Posterior vena cava (tissue), 2 donors: ENCODE results near the gene OPTN. TPM values are rescaled to one million over a fixed set of nuclear protein-coding genes. Genes with fewer than 3 reads are reported as not detected.
"Not testable (repeated sequence)": the region's sequence is repeated elsewhere in the genome, so short reads cannot be mapped to it uniquely, and the experiment has no call there.

Experiments
- DNase-seq: peaks from one replicate; pipeline ENCODE4 v3.0.0-alpha.2; 2020; ENCODE audit warnings: low spot score
- intact Hi-C, 2 donors: fragments of 100-400 bp; cut with DNase I; formaldehyde crosslinking; loops; one replicate each; pipeline versions ENCODE4 v1.14.1 to v1.14.2; 2022 to 2023
- total RNA-seq, 2 donors: library from RNA; stranded (reverse); fragmentation: NEBNext Ultra II Directional; extraction: Animal tissue kit (Norgen Biotek cat#: 25700); gene quantifications; one replicate each; pipeline ENCODE4 v1.2.1, GENCODE V29; 2021
- donor health status: DM: yes; HTN: yes; CAD: no.
- donor health status: DM: yes; HTN: yes; CAD: no.

OPTN gene
- total RNA-seq, 2 donors from 2014 or later: 71.2 to 99.2 TPM

DNA sequence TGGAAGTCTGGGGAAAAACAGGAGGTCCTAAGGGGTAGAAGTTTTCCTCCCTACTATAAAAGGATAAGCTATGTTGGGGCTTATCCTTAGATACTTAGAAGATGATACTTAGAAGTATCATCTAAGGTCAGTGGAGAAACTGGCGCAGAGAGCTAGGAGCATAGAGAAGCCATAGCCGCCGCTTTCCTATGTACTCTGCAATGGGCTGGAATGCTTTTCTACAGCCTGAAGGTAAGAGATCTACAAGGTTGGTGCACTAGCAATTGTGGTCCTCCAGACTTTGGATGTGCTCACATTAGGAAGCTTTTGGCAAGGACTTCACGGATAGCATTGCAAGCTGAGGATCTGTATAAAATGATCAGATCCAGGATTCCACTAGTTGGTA, 12.4 kb upstream of the OPTN start:
- intact Hi-C loops: no loop called here

DNA sequence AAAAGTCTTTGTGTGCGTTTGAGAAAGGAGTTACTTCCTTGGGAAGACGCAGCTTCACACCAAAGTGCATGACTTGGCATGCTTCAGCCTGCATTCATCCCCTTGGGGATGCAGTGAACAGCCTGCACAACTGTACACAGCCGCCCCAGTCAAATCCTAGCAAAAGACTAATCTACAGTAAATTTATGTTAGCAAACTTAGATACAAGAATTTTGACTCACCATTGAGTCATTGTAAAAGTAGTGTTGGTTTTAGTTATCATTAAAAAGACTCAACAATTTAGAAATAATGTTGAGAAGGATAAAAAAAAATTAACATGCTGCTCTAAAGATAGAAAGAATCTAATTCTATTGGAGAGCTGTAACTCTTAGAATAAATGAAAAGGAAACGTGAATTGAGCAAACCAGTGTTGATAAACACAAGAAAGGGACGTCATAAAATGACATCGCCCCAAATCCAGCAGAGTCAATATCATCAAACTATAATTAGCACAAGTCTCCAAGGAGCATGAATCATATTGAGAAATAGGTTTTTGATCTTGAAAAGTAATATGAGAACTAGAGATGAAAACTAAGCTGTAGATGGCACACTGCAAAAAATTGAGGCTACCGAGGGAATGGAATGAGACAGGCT, 11.9 kb upstream of the OPTN start:
- intact Hi-C loops: no loop called here
- DNase-seq: no peak

More for the DNA sequence above, 12.4 kb upstream of the OPTN start:
- no peak for DNase-seq

DNA sequence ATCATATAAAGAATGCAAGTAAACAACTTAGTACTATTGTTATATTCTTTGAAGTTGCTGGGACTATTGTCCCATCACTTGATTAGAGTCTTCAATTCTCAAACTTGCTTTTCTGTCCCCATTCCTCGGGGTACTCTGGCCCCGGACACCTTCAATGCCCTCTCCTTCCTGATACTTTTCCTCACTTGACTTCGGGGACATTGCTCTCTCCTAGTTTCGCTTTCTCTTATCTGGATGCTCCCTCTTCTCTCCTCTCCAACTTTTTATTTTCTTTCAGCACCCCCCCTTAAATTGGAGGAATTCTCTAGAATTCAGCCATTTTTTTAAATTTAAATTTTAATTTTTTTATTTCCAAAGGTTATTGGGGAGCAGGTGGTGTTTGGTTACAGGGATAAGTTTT, 10.6 kb upstream of the OPTN start:
- intact Hi-C loops: no loop called here
- DNase-seq: no peak

DNA sequence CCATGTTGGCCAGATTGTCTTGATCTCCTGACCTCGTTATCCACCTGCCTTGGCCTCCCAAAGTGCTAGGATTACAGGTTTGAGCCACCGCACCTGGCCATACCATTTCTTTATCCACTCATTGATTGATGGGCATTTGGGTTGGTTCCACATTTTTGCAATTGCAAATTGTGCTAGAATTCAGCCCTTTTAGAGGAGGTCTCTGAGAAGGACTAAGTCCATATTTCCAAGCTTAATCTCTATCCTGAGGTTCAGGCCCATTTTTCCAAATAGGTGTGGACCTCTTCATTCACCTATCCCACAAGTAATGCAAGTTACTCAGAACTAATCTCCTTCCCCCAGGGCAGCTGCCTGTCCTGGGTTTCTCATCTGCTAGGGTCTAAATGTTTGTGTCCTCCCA, 9.7 kb upstream of the OPTN start:
- intact Hi-C loops: no loop called here
- no peak for DNase-seq

DNA sequence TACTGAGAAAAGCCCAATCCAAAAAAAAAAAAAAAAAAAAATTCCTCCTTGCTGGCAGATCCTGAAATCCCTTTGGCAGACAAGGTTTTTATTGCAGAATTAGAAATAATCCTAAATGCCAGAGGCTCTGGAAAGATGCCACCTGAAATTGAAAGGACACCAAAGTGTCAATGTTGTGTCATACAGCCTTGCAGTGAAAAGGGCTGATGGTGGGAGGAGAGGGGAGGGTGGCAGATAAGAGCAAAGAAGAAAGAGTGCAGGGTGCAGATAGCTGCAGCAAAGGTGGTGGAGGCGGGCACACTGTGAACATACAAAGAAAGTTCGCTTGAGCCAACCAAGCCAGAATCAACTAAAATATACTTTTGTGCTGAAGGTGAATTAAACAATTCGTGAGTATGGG, 8.2 kb upstream of the OPTN start:
- intact Hi-C loops: no loop called here
- DNase-seq: no peak

DNA sequence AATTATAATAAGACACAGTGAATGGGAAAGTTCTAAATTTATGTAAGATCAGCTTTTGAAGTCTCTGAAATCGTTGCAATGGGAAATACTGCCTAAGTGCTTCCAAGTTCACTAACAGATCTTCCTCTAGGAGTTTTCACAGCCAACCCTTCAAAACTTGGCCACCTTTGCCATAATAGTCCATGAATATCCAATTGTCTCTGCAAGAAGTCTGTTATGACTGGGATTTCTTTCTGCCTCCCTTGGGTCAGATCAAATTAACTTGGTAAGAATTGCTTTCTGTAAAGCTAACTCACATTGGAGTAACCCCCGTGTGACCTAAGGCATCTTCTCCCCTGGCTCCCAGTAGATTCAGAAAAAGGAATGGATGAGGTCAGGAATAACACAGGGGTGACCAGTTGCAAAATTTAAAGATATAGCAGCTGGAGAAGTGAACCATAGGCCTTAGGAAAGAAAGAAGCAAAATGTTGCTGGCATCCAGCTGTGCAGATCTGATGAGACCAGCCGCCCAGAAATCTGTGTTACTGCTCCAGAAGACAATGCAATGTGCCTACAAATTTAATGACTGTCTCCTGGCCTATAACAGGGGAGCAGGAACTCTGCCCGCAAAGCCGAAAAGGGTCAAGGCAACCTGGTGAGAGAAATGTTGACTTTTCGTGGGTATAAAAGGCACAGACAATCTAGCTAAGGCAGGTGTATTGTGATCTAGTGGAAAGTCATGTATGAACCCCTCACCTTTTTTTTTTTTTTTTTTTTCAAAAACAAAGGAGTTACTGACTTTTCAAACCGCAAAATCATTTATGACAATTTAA, 7.5 kb upstream of the OPTN start:
- intact Hi-C loops: no loop called here

DNA sequence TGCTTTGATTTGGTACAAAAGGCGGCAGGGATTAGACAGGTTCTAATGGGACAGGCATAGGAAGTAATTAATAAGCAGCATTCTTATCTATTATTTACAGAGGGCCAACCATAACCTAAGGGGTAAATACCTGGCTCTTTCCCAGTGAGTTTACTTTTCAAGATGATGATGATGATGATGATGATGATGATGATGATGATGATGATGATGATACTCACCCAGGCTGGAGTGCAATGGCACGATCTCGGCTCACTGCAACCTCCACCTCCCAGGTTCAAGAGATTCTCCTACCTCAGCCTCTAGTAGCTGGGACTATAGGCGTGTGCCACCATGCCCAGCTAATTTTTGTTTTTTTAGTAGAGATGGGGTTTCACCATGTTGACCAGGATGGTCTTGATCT, 5.9 kb upstream of the OPTN start:
- intact Hi-C loops: not testable (repeated sequence)

More for the DNA sequence above, 7.5 kb upstream of the OPTN start:
- no peak for DNase-seq

DNA sequence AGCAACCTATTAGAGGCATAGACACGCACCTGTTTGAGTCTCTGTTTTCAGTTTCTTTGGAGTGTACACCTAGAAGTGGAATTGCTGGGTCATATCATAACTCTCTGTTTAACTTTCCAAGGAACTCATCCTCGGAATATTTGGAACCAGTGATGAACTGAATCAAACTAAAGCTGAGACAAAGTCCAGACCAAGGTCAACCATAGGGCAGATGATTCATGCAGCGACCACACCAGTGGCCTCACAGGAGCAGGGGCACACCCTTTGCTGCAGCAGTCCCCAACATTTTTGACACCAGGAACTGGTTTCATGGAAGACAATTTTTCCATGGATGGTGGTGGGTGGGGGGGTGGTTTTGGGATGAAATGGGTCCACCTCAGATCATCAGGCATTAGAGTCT, 4.9 kb upstream of the OPTN start:
- intact Hi-C loops: no loop called here
- DNase-seq: no peak

More for the DNA sequence above, 5.9 kb upstream of the OPTN start:
- not testable (repeated sequence) for DNase-seq

DNA sequence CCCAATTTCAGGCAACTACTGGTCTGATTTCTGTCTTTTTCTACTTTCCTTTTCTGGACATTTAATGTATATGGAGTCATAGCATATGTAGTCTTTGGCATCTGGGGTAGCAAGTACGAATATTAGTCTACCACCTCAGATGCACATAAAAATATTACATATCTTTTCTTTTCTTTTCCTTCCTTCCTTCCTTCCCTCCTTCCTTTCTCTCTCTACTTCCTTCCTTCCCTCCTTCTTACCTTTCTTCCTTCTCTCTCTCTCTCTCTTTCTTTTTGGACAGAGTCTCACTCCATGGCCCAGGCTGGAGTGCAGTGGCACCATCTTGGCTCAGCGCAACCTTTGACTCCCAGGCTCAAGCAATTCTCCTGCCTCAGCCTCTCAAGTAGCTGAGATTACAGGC, 4.0 kb upstream of the OPTN start:
- intact Hi-C loops: no loop called here
- no peak for DNase-seq

DNA sequence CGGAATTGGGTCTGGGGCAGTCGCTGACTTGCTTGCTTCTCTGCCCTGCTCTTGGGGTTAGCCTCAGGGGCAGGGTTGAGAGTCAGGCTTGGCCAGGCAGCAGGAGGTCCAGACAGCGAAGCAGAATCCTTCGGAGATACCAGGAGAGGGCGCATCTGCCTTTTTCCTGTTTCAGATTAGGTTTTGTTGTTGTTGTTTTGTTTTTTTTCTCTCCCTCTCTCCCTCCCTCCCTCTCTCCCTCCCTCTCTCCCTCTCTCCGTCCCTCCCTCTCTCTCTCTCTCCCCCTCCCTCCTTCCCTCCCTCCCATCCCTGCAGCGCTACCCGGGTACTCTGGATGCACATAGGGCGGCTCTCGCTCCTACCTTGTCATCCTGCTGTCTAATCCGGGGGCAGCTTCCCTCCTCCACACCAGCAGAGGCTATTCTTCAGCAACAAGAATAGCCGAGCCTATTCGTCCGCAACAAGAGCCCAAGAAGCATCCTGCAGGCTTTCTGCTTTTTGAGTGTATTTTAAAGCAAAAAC, 758 bp upstream of the OPTN start:
- DNase-seq: no peak

DNA sequence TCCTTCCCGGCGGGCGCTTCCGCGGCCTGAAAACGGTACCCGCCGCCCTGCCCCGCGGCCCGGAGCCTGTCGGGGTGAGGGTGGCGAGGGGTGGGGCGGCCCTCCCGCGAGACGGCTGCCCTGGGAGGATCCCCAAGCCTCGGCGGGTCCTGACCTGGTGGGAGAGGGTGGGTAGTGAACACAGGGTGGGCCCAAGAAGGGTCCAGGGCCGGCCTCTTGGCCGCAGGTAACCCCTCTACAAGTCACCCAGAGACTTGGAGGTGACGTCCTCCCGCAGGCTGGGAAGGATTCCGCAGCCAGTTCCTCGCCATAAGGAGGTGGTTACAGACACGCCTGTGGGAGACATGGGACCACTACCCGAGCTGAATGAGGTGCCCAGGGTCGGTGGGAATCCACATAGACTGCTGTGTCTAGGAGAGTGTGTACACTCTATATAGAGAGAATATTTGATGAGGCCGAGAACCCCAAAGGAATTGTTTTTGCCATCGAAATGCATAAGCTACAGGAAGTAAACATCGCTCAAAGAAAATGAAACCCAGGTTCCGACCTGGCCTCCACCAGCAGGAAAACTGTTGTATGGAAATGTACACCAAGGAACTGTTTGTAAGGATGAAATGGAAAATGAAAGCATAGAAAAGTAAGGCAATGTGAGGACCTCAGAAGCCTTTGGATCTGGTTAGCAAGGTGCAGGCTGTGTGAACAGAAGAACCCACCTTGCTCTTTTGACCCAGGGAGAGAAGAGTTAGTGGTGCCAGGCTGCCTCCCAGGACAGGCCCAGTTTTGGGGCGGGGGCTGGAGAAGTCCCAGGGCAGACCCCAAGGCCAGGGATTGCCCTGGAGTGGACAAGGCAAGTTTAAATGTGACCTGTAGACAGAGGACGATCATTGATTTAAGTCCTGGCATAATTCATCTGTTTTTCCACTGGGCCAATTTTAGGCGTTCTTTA, 659 bp downstream of the OPTN start:
- DNase-seq: peak; percentile 83
- intact Hi-C loops: no loop called here

More for the DNA sequence above, 758 bp upstream of the OPTN start:
- intact Hi-C loops: no loop called here

DNA sequence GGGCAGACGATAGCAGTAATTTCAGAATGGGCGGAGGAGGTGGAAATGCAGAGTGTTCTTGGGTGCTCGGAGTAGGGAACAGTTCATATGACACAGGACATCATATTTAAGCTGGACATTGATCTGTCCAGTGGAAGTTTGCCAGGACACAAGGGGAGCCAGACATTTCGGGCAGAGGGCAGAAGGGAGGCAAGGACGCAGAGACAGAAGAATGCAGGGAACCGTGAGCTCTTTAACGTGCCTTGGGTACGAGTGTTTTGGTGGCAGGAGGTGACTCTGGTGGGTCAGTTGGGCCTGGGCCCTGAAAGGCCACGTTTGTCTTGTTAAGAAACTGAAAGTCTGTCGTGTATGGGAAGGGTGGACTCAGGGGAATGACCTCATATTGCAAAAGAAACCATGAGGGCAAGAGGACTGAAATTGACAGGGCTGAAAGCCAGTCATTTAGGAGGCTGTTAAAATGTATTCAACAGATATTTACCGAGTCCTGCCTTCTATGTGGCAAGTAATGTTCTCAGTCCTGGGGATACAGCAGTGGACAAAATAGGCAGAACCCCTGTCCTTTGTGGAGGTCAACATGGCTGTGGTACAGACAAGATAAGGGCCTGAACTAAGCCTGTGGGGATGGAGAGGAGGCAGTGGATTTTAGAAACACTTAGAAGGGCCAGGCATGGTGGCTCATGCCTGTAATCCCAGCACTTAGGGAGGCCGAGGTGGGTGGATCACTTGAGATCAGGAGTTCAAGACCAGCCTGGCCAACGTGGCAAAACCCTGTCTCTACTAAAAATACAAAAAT, 2.2 kb downstream of the OPTN start:
- intact Hi-C loops: no loop called here
- DNase-seq: no peak

DNA sequence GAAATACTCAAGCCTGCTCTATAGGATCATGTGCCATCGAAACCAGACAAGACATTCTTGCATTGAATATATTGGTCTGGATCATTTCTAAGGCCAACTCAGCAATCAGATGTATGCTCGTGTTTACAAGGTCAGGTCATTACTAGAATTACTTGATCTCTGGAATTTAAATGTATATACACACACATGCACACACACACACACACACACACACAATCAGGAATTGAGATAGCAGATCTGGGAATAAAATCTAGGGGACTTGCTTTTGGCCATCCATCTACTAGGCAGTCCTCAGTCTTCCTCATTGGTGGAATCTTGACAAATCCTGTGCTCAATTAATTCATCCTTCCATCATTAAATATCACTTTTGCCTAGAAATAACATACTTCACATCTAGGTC, 3.6 kb downstream of the OPTN start:
- intact Hi-C loops: no loop called here
- DNase-seq: no peak

DNA sequence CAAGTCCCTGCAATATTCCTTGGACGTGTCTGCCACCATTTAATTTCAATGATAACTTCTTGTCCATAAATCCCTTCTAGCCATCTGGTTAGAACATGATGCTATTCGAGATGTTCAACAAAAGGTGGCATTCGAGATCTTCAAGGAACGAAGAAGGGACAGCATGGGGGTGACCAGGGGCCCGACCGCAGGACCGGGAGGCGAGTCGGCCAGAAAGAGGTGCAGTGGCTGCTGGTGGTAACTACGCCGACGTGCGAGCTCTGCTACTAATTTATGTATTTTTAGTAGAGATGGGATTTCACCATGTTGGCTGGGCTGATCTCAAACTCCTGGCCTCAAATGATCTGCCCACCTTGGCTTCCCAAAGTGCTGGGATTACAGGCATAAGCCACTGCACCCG, 4.7 kb downstream of the OPTN start:
- no peak for DNase-seq
- intact Hi-C loops: no loop called here

DNA sequence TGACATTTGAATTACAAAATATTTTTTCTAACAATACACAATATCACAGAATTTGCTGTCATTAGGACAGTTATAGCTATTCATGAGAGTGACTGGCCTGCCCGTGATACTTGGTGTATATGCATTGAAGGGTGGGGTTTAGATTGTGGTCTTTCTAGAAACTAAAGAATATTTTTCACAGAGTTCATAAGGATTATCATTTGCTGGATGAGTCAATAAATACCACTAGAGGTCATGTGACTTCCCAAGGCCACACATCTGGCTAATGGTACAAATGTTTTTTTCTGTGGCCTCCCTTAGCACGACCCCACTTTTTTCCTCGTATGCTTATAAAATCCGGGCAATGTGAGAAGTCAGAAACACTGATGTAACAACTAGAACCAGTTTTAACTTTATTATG, 5.2 kb downstream of the OPTN start:
- no peak for DNase-seq
- intact Hi-C loops: no loop called here

DNA sequence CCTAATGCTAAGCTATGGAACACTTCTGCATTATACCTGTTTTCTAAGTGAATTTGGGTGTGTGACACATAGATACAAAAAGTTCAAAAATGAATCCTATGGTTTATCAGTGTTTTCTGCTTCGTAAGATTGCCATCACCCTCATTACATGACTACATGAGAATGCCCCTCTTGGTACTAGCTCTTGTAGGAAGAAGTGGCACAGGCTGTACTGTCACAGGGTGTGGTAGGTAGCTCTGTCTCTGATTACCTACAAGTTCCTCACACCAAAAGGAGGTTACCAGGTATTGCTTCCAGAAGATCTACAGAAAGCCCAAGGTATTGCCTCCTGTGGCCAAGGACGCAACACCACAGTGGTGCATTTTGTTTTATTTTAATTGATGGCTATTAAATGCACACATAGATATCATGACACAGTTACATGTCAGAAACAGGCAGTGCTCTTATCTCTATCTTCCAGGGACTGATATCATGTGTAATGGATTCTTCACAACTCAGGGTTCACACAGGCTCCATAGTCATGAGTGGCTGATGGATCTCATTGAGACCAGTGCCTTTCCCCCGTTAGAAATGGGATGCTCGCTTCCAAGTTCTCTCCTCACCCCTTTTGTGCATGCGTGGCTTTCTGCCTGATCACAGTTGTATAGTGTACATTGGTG, 6.6 kb downstream of the OPTN start:
- no peak for DNase-seq
- intact Hi-C loops: no loop called here

DNA sequence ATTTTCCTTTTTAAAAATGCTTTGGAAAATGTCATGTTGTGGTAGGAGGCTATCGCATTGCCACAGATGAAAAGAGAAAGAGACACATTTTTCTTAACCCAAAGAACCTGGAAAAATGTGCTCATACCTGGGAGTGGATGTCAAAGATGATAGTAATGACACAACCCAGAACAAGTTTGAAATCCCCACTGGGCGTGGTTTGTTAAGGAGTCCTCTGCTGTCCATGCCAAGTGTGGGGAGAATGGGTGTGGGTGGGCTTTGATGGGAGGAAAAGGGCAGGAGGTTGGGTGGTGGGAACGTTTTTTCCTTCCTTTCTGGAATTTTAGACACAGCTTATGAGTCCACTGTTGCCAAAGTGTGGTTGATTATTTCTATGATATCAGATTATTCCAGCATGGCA, 10.9 kb downstream of the OPTN start:
- intact Hi-C loops: no loop called here
- no peak for DNase-seq

DNA sequence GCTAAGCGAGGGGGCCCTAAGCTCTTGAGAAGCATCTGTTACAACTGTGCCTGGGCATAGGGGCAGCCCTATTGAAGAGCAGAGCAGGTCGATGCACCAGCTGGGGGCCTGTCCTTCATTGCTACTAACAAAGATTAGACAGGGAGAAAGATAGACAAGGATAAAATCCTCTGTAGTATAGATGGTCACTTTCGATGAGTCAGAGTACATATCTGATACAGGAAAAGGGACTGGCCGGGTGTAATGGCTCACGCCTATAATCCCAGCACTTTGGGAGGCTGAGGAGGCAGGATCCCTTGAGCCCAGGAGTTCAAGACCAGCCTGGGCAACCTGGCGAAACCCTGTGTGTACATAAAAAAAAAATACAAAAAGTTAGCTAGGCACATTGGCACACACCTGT, 13.6 kb downstream of the OPTN start:
- DNase-seq: no peak
- intact Hi-C loops: no loop called here
